Stimulated activated CD4-positive, alpha-beta T cell treated with anti-CD3 and anti-CD28 coated beads, TNF-alpha, amount 100 ng/mL, for 24 hours (primary cell): ENCODE data around the gene SKI.

Source experiments
- DNase-seq, 3 experiments: peaks; one replicate each; pipeline ENCODE4 v3.0.0-alpha.2; 2020; ENCODE audit warnings: low read depth in 3 of 3

The SKI gene

DNA sequence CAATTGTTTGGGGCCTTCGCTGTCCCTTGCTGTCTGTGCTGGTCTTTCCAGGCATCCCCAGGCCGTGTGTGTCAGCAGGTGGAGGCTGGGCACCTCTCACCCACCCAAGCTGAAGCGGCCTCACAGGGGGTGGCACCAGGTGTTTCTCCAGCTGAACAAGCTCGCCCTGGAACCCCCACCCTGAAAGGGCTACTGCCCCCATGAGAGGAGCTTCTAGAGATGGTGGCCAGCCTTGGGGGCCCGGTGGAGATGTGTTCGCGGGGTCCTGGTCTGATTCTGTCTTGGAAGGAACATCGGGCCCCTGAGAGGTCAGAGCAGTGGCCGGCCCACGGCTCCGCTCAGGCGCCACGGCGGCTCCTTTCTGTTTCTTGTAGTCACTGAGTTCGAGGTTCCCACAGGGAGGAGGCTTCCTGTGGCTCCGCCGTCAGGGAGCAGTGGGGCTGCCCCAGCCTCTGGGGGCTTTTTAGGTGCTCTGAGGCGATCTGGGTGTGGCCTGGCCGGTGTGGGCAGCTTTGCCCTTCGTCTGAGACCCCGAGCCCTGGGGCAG lies 46.9 kb downstream of the SKI start:
- DNase-seq: no peak

DNA sequence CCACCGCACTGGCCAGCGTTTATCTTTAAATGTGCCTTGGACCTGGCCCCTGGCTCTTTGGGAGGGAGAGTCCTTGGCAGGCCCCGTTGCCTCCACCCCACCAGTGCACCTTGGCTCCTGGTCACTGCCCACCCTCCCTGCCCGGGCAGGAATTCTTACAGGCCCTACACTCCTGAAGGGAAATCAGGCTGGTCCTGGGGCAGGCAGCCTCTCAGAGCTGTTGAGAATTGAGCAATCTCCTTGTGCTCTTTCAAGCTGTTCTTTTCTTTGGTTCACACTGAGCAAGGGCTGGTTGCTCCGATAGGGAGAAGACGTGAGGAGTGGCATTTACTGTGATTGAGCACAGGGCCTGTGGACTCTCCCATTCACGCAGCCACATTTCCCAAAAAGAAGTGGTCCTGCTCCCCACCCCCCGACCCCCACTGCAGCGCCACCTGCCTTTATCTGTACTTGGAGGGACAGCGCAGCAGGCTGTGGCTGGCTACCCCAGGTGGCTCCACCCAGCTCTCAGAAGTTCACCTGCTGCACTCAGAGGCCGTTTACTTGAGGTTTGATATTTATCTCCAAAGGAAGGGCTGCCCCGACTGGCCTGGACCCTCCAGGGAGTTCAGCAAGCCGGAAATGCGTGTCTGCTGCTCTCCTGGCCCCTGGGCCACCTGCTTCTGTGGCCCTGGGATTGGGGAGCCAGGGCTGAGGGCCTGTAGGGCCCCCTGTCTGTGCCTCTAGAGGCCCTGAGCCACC lies 47.8 kb downstream of the SKI start:
- no peak for DNase-seq

DNA sequence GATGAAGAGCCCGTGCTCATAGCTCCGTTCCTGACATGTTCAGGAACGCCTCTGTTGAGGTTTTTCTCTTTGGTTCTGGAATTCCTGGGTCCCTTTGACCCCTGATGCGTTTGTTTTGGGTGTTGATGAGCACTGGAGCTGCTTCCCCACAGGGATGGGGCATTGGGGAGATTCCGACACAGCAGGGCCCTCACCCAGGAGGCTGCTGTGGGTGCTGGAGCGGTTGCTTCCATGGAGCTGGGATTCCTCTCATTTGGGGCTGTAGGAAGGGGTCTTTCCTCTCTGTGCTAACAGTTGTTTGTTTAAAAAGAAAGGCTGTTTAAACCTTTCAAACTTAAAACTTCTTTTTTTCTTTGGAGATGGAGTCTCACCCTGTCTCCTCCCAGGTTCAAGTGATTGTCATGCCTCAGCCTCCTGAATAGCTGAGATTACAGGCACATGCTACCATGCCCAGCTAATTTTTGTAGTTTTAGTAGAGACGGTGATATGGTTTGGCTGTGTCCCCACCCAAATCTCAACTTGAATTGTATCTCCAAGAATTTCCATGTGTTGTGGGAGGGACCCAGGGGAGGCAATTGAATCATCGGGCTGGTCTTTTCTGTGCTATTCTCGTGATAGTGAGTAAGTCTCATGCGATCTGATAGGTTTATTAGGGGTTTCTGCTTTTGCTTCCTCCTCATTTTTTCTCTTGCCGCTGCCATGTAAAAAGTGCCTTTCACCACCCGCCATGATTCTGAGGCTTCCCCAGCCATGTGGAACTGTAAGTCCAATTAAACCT lies 48.9 kb downstream of the SKI start:
- no peak for DNase-seq

DNA sequence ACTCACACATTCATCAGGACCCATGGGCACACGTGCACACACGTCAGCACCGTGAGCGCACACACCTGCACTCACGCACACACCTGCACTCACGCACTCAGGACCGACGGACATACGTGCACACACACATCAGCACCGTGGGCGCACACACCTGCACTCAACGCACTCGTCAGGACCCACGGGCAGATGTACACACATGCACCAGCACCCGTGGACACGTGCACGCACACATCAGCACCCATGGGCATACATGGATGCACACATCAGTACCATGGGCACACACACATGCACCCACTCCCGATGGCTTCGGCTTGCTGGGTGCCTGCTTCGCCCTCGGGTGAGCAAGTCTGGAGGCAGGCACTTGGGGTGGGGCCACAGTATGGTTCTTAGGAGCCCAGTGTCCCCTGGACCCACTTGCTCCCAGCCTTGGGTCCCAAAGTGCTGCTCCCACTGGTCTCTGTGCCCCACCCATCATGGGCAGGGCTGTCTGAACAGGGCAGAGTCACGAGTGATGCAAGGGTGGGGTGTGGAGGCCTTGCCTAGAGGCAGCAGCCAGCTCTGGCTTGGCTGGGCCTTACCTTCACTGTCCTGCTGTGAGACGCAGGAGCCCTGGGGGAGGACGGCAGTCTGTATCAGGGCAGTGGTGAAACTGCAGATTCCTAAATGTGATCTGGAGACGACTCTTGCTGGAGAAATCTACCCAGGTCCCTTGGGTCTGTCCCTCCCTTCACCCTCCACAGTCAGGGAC lies 49.8 kb downstream of the SKI start:
- no peak for DNase-seq

DNA sequence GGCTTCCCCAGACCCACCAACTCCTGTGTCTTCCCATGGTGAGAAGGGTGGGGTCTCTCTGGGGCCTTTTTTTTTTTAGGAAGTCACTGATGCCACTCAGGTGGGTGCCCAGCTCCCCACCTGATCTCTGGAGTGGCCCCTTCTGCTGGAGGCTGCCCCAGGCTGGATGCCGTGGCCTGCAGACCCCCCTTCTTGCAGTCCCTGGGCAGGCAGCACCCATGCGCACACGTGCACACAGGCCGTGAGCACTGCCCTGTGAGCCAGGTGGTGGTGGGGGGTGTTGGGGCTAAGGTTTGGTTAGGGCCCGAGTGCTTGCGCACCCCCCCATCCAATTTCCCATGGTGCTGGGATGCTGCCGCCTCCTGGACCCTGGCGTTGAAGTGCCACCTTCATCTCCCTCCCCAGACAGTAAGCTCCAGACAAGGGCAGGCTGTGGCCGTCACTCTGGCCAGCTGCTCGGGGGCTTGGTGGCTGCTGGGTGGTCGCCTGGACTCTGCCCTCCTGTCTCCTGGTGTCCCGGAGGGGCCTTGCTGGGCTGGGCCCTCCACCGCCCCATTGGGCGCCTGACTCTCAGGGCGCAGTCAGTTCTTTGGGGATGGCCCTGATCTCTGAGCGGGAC lies 50.6 kb downstream of the SKI start:
- DNase-seq: no peak

DNA sequence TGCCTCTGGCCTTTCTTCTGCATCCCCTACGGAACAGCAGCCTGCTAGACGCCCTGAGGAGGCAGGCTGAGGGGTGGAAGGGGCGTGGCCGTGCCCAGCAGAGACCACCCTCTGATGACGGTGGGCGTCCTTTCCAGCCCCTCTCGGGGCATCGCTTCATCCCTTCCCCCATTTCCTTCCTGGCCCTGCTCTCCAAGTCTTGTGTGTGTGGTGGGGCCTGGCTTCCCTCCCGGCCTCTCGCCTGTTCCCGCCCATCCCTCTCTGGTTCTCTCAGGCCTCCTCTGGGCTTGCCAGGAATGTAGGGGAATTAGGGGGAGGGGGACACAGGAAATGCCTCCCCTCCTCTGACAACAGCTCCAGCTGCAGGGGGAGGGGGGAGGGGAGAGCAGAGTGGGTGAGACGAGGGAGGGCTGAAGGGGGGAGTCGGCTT lies 51.1 kb downstream of the SKI start:
- no peak for DNase-seq

DNA sequence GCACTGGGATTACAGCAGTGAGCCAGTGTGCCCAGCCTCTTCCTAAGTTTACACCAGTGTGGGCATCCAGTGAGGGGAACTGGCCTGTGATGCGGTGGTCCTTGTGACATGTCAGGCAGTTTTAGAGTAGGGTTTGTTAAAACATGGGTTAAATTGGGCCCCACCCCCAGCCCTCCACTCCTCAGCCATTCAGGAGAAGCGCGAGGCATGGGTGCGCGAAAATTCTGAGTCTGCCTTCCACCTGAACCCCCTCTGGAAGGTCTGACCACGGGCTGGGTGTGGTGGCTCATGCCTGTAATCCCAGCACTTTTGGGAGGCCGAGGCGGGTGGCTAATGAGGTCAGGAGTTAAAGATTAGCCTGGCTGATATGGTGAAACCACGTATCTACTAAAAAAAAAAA lies 51.7 kb downstream of the SKI start:
- no peak for DNase-seq

DNA sequence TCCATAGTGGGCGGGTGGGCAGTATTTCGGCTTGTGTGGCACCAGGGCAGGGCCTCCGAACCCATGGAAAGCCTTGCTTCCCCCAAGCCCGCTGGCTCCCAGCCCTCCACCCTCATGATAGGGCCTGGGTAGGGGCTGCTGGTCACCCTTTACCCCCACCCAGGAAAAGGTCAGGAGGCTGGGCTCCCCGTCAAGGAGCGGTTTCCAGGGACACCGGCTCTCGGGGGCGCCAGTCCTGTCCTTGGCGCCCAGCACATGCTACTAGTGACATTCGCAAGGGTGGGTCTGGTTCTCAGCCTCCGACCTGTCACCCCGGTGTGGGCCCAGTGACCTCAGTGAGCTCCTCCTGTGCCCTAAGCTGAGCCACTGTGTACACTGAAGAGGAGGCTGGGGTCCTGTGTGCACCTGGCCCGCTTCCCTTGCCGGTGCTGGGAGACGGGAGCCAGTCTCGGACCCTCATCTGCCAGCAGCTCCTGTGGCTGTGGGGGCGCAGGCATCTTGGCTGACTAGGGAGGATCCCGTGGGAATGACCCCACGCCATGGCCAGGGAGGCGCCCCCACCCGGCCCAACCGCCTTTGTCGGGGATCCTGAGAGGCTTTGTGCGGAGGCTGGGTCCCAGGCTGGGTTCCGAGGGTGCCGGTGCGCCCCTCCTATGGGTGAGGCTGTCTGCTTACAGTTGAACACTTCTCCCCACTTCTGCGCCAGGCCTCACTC lies 54.6 kb downstream of the SKI start:
- no peak for DNase-seq

DNA sequence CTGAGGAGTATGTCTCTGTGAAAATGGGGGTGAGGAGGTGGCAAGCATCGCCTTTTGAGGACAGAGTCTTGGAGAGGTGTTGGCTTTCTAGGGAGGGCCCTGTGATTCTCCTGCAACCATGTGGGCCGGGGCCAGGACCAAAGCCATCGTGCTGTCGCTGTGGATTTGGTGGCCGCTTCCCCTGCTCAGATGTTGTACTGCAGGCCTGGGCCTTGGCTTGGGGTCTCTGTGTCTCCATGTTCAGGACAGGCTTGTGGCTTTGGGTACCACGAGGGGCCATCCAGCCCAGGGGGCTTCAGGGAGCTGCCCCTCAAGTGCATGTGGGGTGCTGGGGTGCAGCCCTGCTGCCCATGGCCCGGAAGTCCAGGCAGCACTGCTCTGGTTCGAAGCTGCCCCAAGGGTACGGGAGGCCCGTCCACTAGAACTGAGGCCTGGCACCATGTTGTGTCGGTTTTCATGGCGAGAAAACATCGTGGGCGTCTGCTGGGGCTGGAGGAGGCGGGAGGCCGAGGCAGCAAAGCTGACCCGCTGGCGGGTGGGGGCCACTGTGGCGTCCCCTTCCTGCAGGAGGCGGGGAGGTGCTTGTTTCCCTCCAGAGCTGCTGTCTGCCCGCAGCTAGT lies 55.4 kb downstream of the SKI start:
- no peak for DNase-seq

DNA sequence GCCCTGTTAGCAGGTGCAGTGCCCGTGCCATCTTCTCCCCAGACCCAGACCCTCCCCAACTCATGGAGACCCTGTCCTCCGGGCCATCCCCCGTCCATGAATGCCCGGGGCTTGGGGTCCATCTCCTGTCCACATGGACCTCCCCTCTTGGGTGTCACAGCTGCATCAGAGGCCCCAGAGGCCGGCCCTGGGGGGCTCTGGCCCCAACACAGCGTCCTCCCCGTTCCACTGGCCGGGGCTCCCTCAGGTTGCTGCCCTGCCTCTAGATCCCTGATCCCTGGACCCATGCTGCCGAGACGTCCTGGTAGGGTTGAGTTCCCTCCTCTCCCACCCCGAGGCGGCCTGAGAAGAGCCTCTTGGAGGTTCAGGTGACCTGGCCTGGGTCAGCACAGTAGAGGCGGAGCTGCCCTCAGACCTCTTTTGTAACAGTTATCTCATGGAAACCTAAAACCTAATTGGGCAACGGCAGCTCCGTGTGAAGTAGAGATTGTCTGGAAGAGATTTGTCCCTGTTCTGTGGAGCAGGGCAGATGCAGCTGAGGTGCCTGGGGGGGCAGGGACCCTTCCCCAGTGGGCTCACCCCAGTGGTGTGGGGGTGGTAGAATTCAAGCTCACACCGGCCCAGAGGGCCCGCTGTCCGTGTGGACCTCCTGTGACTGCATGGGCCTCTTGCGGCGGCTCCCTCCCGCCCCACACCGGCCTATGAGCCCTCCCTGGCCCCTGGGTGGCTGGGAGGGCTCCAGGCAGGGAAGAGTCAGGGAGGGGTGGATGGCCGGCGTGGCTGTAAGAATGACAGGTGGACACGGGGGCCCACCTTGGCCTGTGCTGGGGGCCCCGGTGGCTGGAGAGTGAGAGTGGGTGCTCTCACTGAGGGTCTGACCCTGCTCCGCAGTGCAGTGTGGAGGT lies 56.1 kb downstream of the SKI start:
- no peak for DNase-seq

DNA sequence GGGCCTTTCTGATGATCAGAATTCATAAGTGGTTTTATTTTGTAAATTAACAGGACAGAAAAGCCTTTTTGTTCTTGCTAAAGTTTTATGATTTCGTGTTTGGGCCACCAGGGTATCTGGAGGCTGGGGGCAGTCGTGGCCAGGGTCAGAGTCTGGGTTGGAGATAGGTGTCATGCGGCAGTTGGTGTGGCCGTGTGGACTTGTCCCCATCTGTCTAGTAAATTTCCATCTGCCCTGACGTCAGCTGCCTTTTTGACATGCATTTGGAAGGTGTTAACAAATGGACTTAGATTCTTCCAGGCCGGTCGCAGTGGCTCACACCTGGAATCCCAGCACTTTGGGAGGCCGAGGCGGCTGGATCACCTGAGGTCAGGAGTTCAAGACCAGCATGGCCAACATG lies 56.8 kb downstream of the SKI start:
- no peak for DNase-seq

DNA sequence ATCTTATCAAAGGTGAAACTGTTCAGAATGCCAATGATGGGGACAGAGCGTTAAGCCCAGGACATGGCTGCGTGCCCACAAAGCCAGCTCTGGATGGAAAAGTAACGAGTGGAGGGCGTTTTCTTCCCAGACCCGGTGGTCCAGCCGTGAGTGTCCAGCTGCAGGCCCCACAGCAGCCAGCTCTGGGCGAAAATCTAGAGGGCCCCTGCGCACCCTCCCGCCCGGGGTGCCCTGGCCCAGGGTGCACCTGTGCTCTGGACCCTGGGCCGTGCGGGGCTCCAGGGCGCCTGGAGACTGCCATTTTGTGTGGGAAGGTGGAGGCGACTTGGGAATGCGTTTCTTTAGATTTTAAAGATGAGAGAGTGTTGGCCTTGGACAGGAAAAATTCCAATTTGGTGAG lies 58.8 kb downstream of the SKI start:
- no peak for DNase-seq

DNA sequence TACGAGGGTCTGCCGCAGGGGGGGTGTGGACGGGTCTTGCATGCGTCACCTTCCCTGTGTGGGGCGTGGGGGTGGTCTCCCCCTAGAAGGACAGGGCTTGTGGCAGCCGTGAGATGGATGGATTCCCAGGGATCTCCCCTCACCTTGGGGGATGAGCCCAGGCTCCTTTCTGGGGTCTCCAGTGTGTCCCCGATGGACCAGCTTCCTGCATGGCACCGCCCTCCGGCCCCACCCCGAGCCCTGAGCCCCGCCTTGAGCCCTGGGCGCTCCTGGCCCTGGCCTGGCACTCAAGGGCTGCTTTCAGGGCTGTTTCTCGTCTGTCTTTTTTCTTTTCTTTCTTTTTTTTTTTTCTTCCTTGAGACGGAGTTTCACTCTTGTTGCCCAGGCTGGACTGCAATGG lies 59.5 kb downstream of the SKI start:
- DNase-seq: no peak

DNA sequence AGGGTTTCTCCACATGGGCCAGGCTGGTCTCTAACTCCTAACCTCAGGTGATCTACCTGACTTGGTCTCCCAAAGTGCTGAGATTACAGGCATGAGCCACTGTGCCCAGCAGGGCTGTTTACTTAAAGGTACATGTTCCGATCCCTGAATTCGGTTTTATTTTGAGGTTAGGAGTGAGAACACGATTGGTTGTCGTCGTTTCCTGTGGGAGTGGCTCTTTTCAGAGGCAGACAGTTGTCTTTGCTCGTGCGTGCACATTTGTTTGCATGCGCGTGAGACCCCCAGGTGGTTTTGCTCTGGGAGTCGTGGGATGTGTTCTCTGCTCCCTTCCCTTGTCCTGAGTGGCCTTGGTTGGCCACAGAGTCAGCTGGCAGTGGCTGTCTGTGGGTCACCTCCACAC lies 60.2 kb downstream of the SKI start:
- no peak for DNase-seq

DNA sequence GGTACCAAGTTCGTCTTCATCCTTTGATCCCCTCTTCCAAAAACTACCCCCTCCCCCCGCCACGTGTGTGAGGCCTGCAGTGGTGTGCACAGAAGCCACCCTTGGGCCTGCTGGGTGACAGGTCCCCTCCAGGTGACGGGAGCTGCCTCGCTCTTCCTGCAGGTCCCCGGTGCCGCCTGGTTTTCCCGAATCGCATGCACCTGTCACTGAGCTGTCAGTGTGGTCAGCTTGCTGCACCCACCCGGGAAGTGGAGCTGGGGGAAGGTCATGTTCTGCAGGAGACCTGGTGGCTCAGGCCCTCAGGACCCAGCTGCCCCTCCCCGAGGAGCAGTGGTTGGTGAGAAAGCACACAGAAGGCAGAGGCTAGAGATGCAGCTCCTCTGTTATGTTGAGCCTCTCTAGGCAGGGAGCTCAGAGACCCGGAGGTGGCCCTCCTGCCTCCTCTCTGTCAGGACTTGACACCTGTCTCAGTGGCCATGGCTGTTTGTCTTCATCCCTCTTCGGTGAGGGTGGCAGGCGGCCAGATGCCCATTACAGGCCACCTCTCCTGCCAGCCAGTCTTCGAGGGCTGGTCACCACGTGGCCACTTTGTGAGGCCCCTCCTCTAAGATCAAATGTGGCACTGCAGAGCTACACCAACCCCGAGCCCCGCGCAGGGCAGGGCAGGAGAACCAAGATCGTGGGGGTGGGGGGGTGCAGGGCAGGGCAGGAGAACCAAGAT lies 60.9 kb downstream of the SKI start:
- DNase-seq: no peak

DNA sequence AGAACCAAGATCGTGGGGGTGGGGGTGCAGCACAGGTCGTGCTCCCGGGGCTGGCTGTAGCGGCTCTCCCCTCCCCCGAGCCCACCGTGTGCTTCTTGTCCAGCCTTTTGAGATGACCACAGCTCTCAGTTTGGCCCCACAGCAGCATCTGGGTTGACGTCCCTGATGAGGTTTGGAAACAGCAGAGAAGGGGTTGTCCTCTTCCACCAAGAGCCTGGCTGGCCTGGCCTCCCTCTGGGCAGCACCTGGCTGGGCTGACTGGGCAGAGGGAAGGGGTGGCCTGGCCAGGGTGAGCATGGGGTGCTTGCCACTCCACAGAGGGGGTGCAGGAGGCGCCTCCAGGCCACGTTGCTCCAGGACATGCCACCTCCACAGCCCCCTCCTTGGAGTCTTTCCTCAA lies 61.5 kb downstream of the SKI start:
- DNase-seq: no peak

DNA sequence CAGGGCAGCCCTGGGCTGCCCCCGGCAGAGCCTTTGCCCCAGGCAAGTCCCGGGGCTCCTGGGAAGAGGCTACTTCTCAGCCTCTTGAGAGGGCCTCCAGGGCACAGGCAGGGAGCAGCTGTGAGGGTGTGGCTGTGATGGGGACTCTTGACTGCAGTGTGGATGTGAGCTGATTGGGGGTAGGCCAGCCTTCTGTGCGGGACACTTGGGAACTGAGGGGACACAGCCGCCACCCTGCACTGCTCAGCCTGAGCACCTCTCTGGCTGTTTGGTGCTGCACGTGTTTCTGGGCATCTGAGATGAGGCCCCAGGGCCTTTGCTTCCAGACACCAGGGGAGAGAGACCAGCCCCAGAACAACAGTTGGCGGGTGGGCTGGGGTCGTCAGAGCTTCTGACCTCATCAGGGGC lies 62.1 kb downstream of the SKI start:
- no peak for DNase-seq

DNA sequence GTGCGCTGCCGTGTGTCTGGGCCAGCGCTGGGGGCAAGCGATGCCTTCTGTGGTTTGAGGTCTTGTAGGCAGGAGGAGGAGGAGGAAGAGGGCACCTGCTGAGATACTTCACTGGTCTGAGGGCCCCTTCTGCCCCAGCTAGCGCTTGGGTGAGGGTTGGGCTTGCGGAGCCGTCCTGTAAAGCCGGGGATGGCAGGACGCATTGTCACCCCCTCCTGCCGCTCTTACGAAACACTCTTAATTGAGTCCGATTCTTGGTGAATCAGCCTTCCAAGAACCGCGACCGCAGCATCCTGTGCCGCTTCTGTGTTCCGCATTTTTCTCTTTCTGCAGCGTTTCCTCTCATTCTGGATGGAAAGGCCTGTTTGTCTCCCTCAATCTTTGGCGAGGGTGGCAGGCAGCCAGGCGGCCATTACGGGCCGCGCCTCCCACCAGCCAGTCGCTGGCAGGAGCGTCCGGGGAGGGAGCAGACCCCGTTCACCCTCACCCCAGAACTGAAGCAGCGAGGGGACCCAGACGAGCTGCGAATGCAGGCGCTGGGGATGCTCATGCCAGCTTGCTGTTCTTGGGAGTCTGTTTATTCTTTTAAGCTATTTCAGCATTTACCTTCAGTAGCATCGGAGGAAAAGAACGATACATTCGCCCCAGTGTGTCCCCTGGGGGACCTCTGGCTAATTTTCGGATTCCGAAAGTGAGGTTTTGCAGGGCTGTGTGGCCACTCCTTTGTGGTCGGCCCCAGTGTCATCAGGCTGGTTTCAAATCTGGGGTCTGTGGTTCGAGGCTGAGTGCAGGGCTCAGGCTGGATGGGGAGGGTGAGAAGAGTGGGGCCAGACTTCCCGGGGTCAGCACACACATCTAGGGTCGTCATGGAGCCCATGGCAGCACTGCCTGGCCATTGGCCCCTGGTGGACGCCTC lies 62.7 kb downstream of the SKI start:
- DNase-seq: peak; percentile 57 to 86 (median 63)
